NOMO-1 (cell line): ENCODE measurements around the gene WDSUB1.

Source experiments
- DNase-seq, 2 experiments: peaks; one replicate each; lab custom pipeline; 2025; ENCODE audit not compliant: unreplicated experiment in 2 of 2; lab: John Stamatoyannopoulos, UW

Gene WDSUB1

DNA sequence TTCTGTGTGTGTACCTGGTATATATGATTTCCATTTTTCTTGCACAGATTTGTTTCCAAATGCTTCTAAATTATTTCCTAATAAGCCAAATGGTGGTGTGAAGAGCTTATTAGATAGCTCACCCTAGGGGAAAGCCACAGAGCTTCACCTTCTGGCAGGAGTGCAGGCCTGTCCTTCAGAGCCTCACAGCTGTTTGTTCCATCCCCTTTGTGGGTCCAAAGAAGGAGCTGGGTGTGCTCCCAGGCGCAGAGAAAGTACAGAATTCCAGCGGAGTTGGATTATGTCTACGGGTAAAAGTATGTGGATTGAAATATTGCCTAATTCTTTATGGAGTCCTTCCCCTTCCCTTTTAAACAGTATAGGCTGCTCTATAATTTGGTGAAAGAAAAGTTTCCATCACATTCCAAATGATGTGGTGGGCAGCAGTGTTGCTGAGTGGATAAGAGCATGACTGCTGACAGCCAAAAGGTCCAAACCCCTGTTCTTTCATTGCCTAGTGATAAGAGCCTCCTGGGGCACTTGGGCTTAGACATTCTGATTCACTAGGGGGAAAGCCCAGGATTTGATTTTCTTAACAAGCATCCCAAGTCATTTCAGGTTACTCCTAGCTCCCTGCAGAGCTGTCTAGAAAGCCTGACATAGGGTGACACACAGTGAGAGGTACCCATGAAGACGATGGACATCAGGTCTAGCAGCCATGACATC, 86.6 kb downstream of the WDSUB1 start:
- no peak for DNase-seq

- no peak for DNase-seq
Observed at GRCh38 chr2:159199236-159199635, 87.3 kb downstream of the WDSUB1 start.

- no peak for DNase-seq
Observed at GRCh38 chr2:159196393-159196925, 90.0 kb downstream of the WDSUB1 start.

DNA sequence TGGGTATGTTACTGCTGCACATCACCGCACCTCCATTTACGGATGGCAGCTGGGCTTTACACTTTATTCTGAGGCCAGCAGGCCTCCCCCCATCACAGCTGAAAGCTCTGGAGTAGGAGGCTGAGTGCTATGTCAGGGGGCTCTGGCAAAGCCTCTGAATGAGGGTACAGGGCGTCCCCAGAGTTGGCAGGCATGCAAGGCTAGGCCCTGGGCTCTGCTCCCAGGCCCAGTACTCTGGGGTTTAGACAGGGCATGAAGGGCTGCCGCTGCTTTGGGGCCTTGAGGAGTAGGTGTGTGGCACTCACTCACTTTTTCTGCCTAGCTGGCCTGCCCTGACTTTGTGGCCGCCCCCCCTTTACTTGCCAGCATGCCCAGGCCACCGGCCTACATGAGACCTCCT, 90.8 kb downstream of the WDSUB1 start:
- DNase-seq, result no peak

DNA sequence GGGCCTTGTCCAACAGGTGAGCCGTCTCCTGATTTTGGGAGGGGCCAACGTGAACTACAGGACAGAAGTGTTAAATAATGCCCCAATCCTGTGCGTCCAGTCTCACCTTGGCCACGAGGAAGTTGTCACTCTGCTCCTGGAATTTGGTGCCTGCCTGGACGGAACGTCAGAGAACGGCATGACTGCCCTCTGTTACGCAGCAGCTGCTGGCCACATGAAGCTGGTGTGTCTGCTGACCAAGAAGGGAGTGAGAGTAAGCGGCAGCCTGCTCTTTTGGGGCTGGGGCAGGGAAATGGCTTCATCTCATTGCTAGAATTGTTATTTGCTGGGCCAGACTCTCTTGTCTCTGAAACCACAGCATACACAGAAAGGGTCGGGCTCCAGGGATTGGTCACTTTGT, 92.3 kb downstream of the WDSUB1 start:
- no peak for DNase-seq

- DNase-seq, result no peak
Observed at GRCh38 chr2:159193791-159194190, 92.7 kb downstream of the WDSUB1 start.

GRCh38 chr2:159192371-159192918, 94.1 kb downstream of the WDSUB1 start:
- DNase-seq, result no peak

DNA sequence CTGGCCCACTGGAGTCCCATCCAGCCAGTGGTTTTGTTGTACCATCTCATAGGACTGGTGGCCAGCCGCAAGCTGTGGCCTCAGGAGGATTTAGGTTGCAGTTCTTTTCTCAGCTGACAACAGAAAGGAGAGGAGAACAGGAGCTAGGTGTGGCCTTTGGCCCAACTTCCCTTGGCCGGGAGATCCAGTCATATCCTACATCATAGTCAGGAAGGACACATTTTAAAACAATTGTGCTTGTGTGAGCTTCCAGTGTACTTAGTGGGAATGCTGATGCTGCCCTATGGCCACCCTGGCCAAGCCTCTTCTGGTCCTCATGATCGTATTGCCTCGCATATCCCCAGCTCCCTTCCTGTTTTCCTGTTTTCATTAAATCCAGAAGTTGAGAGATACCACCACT, 98.1 kb downstream of the WDSUB1 start:
- no peak for DNase-seq

GRCh38 chr2:159187106-159187505, 99.4 kb downstream of the WDSUB1 start:
- DNase-seq, result no peak

DNA sequence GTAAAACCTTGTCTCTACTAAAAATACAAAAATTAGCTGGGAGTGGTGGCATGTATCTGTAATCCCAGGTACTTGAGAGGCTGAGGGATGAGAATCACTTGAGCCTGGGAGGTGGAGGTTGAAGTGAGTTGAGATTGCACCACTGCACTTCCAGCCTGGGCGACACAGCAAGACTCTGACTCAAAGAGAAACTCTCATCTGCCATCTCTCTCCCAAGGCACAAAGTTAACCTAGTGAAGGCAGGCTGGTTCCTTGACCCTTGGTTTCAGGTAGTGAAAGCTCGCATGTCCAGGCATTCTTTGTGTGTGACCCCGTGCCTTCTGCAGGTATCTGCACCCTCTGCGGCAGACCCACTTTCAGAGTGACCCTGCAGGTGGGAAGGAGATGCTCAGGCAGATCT, 100.0 kb downstream of the WDSUB1 start:
- no peak for DNase-seq
